TTC549 (cell line): Measurements from ENCODE around the gene MKRN1.
"Not testable (repeated sequence)": the region's sequence is repeated elsewhere in the genome, so short reads cannot be mapped to it uniquely, and the experiment has no call there.

Source experiments
- FAIRE-seq: peaks from 2 replicates; lab custom pipeline; 2012; peaks lifted over from hg19 to GRCh38; lab: Jason Lieb, UNC

The MKRN1 gene

DNA sequence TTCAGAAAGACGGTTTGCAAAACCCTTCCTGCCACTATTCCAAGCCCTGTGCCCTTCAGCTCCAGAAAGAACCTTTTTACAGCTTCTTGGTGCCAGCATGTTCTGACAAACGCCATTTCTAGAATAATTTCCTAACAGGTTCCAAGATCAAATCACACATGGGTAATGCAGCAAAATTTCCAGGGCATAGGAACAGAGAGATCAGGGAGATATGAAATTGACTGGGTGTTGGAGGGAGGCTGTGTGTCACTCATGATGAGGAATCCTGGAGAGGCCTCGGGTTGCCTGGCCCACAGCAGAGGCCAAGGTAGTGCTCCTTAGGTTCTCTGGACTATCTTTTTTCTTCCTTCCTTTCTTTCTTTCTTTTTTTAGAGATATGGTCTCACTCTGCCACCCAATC, 45.9 kb downstream of the MKRN1 start:
- no peak for FAIRE-seq

DNA sequence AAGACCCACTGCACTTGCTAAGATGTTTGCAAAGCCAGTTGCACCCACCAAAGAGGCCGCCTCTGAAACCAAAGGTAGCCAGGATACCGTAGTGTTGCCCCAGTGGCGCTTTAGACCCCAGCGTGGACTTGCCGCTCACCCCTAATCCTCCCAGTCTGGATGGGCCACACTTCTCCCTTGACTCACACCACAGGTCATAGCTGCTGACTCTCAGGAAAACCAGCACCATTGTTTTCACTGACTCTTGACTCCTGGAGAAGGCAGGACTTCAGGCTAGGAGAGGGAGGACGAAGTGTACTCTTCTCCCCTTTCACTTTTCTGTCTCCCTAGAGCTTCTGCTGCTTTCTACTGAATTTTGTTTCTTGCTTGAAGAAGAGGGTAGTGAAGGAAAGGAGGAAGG, 53.2 kb downstream of the MKRN1 start:
- FAIRE-seq: no peak

DNA sequence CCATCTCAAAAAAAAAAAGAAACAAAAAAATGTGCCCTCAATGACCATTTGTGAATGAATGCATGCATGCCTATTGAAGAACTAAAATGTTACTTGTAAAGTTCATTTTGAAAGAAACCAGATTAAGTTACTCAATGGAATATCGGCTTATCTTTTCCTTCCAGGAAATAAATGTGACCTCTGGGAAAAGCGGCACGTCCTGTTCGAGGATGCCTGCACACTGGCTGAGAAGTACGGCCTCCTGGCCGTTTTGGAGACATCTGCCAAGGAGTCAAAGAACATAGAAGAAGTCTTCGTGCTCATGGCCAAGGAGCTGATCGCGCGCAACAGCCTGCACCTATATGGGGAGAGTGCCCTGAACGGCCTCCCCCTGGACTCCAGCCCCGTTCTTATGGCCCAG, 53.6 kb downstream of the MKRN1 start:
- no peak for FAIRE-seq

DNA sequence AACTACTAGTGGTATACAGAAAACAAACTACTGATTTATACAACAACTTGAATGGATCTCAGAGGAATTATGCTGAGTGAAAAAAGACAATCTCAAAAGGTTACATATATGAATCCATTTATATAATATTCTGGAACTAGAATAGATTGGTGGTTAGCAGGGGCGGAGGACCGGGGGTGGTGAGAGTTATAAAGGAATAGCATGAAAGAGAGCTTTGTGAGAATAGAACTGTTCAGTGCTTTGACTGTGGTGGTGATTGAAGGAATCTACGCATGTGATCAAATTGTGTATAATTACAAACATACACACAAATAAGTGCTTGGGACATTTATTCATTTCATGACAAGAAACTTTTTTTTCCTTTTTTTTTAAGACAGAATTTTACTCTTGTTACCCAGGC, 55.8 kb downstream of the MKRN1 start:
- no peak for FAIRE-seq

DNA sequence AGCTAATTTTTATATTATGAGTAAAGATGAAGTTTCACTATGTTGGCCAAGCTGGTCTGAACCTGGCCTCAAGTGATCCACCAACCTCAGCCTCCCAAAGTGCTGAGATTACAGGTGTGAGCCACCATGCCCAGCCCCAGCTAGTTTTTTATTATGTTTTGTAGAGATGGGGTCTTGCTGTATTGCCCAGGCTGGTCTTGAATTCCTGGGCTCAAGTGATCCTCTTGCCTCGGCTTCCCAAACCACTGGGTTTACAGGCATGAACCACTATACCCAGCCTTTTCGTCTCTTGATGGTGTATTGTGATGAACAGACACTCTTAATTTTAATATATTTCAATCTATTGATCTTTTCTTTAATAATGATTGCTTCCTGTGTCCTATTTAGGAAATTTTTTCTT, 57.8 kb downstream of the MKRN1 start:
- FAIRE-seq: no peak

DNA sequence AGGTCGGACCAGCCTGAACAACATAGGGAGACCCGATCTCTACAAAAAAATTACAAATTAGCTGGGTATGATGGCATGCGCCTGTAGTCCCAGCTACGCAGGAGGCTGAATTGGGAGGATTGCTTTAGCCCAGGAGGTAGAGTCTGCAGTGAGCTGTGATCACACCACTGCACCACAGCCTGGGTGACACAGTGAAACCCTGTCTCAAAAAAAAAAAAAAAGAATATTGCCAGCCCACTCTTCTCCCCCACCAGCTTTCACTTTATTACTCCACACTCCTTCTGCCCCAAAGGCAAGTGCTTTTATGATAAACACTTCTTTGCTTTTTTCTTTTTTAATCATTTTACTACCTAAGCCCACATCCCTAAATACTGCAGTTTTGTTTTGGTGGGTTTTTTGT, 60.7 kb downstream of the MKRN1 start:
- FAIRE-seq: no peak

DNA sequence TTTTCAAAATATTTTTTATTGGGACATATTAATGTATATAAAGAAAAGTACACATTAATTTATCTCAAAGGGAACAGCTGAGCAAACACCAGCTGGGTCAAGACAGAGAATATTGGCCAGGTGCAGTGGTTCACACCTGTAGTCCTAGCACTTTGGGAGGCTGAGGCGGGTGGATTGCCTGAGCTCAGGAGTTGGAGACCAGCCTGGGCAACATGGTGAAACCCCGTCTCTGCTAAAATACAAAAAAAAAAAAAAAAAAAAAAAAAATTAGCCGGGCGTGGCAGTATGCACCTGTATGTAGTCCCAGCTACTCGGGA, 61.2 kb downstream of the MKRN1 start:
- FAIRE-seq: not testable (repeated sequence)

DNA sequence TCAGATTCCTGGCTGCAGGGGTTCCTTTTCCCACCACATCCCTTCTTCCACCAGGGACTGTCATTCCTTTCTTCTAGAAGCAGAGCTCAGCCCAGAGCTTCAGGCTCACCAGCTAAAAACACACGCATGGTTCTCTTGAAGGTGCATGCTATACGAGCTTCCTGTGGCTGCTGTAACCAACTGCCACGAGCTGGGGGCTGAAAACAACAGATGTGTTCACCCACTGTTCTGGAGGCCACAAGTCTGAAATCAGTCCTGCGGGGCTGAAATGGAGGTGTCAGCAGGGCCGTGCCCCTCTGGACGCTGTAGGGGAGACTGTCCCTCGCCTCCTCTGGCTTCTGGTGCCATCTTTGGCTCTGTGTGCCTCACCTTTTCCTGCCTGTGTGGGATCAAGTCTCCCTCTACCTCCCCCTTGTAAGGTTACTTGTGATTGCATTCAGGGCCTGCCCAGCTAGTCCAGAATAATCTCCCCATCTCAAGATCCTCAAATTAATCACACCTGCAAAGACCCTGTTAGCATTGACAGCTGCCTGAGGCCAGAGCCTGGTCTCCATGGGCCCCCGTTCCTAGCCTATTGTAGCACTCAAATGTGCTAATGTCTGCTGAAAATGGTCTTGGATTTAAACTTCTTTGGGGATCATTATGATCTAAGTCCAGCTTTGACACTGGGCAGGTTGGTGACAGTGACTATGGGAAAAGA, 61.7 kb downstream of the MKRN1 start:
- no peak for FAIRE-seq

DNA sequence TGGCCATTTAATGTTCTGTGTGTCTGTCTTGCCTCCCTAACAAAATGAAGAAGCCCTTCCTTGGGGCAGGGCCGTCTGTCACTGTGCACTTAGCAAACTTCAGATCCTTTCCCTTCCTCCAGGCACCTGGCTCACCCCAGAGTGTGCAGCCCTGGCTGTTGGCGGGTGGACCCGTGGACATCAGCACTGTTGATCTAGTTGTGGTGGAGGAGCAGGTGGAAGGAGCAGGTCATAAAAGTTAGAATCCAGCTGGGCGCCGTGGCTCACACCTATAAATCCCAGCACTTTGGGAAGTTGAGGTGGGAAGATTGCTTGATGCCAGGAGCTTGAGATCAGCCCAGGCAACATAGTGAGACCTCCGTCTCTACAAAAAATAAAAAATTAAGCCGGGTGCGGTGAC, 62.7 kb downstream of the MKRN1 start:
- no peak for FAIRE-seq

DNA sequence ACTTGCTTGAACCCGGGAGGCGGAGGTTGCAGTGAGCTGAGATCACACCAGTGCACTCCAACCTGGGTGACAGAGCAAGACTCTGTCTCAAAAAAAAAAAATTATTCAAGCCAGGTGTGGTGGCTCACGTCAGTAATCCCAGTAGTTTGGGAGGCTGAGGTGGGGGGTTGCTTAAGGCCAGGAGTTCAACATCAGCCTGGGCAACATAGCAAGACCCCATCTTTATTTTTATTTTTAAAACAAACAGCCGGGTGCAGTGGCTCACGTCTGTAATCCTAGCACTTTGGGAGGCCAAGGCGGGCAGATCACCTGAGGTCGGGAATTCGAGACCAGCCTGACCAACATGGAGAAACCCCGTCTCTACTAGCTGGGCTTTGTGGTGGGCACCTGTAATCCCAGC, 63.5 kb downstream of the MKRN1 start:
- not testable (repeated sequence) for FAIRE-seq

DNA sequence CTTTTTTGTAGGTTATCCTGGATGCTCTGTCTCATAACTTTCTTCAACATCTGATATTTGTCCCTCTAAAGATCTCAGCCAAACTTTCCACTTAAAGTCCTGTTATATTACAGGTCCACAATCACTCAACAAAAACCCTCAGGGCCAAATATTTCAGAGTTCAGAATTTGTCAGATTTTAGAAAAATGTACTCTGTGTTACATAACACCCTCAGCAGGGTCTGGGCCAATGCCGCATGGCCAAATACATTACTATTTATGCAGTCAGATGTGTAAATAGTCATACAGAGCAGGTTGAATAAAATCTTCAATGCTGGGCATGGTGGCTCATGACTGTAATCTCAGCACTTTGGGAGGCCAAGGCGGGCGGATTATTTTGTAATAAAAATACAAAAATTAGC, 63.9 kb downstream of the MKRN1 start:
- FAIRE-seq: no peak

DNA sequence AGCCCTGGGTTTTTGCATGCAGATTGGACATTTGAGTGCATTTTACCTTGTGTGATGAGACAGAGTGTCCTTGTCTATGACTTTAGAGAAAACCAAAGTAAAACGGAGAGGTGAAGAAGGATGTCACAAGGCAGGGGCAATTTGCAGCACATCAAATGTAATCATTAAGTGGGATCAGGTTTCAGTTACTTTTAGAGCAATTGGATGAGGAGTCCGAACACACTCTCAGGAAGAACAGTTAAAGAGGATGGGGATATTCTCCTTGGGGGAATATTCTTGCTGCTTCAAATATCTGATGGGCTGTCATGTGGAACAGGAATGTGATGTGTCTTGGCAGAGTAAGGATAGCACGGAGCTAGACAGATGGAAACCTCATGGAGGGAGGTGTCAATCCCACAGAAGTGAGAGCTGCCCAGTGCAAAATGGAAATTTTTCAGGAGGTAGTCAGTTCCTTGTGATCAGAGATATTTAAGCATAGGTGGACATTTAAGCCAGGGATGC, 74.7 kb downstream of the MKRN1 start:
- FAIRE-seq: no peak

DNA sequence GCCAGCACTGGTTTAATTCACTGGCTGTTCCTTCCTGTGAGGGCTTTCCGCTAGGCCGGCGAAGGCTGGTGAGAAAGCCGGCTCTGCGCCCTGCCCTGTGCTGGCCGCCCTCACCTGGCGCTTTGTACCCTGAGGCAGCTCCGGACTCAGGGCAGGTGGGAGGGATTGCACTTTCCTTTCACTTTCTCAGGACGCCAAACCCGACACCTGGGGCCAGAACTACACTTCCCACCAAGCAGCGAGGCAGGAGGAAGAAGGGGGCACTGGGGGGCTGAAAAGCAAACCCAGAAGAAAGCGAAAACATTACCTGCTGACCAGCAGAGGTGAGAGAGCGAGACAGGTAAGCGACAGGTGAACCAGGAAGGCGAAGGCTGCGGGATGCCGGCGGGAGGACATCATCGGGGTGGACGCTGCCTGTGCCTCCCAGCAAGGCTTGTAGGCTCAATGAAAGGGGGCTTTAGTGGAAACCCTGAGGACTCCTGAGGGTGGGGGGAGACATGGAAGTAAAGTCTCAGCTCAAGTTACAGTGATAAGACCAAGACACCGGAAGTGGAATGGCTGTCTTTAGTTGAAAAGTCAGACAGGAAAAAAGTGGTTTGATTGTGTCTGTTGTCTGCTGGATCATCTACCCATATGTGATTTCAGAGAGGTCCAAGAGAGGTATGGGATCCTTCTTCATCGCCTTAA, 75.3 kb downstream of the MKRN1 start, which contains the start of gene RAB19:
TSS of gene RAB19 (plus strand) at position 181 of the 687 bp plus-strand sequence. CDS start 3,589 bp downstream, outside the sequence.
- no peak for FAIRE-seq
